Lung (tissue), 12 donors: ENCODE results near the gene PNO1. TPM values are rescaled to one million over a fixed set of nuclear protein-coding genes. Genes with fewer than 3 reads are reported as not detected.

Experiments used
- ATAC-seq: fragments of 200-7000 bp; cut with Tn5 transposase; one replicate; pipeline ENCODE4 v1.9.1; 2020; ENCODE audit warnings: moderate number of reproducible peaks; ENCODE audit not compliant: insufficient read depth, low FRiP score
- DNase-seq, 3 donors: peaks; one replicate each; pipeline ENCODE4 v3.0.0-alpha.2; 2013 to 2017
- H3K27ac ChIP-seq, 2 donors: one replicate each; pipeline ENCODE4 v1.5.1; 2013; ENCODE audit warnings: mild to moderate bottlenecking in 2 of 2, moderate library complexity in 2 of 2, control low read depth in 1 of 2, inconsistent platforms in 1 of 2, low read depth in 1 of 2, low read length in 1 of 2
- H3K27me3 ChIP-seq, 3 donors: one replicate each; pipeline ENCODE4 v1.5.1; 2013; ENCODE audit warnings: low read length in 2 of 3; ENCODE audit not compliant: control insufficient read depth in 3 of 3, insufficient read depth in 3 of 3
- H3K36me3 ChIP-seq, 4 donors: one replicate each; pipeline ENCODE4 v1.5.1; 2013; ENCODE audit warnings: low read length in 4 of 4, mild to moderate bottlenecking in 1 of 4, moderate library complexity in 1 of 4; ENCODE audit not compliant: control insufficient read depth in 4 of 4, insufficient read depth in 4 of 4
- H3K4me1 ChIP-seq, 5 donors: one replicate each; pipeline ENCODE4 v1.5.1; 2013; ENCODE audit warnings: low read length in 5 of 5, mild to moderate bottlenecking in 2 of 5, moderate library complexity in 1 of 5; ENCODE audit not compliant: control insufficient read depth in 5 of 5, insufficient read depth in 5 of 5
- H3K4me3 ChIP-seq: one replicate; pipeline ENCODE4 v1.5.1; 2013; ENCODE audit warnings: mild to moderate bottlenecking, control low read depth, moderate library complexity
- H3K9ac ChIP-seq, 2 donors: one replicate each; pipeline ENCODE4 v1.5.1; 2013; ENCODE audit warnings: low read length in 2 of 2, control low read depth in 1 of 2; ENCODE audit not compliant: insufficient read depth in 1 of 2
- H3K9me3 ChIP-seq, 4 donors: one replicate each; pipeline ENCODE4 v1.5.1; 2013; ENCODE audit warnings: low read length in 3 of 4, mild to moderate bottlenecking in 1 of 4, moderate library complexity in 1 of 4; ENCODE audit not compliant: control insufficient read depth in 4 of 4, insufficient read depth in 3 of 4
- CTCF ChIP-seq: IDR thresholded peaks from 2 replicates; pipeline ENCODE4 v1.5.1; 2012; ENCODE audit warnings: mild to moderate bottlenecking; ENCODE audit errors: control extremely low read depth, extremely low read depth
- WGBS, 2 donors: extraction: QIAGEN DNeasy Blood & Tissue Kit; methylation state at CpG; one replicate each; pipeline ENCODE4 v1.1.7; 2013; 5-methylcytosine and 5-hydroxymethylcytosine counted together
- polyA plus RNA-seq, 2 donors: library from polyadenylated mRNA; stranded (reverse); fragments of 200-250 nt; gene quantifications; one replicate each; pipeline ENCODE4 v1.2.1, GENCODE V29; 2013
- total RNA-seq, 2 donors: library from RNA; depleted of rRNA in 1 of 2; stranded (reverse); fragments of >200 nt in 1 of 2; gene quantifications; one replicate each; pipeline ENCODE4 v1.2.1, GENCODE V29; 2014 to 2021
- donor health status: control.
- donor health status: control.
- donor health status: Bipolar disorder and iron deficiency.
- donor health status: healthy.
- donor health status: DM: yes; HTN: yes; CAD: no.

PNO1 gene
- total and polyA plus RNA-seq, 4 donors, result 7.8 to 19.4 (median 10.8) TPM

GRCh38 chr2:68185541-68186164 is 28.0 kb downstream of the PNO1 start:
- H3K27ac ChIP-seq, result no peak overlapping the region
- no peak overlapping the region for H3K9ac ChIP-seq
- H3K4me1 ChIP-seq, result no peaks in the 10 kb centered on the region
- DNase-seq (peak in 2 of 3 donors; percentile 27 to 39), ATAC-seq (no peak)
- 45 to 56% methylated on average over 5 of the region's 5 CpGs for whole genome bisulfite sequencing, 2 donors
- H3K27me3 ChIP-seq, result no peaks in the 10 kb centered on the region
- H3K9me3 ChIP-seq, result no peaks in the 10 kb centered on the region
- H3K4me3 ChIP-seq, result no peak overlapping the region
- H3K36me3 ChIP-seq, result peaks cover 2 to 16% (median 3%) of the 10 kb centered on the region in 4 donors
- no peak for TF ChIP-seq CTCF

- no peak overlapping the region for H3K4me3 ChIP-seq
- ATAC-seq, result no peak
- H3K27me3 ChIP-seq, result no peaks in the 10 kb centered on the region
- H3K36me3 ChIP-seq, result peaks cover 2 to 16% (median 3%) of the 10 kb centered on the region in 4 donors
- no peak overlapping the region for H3K9ac ChIP-seq
- no peak overlapping the region for H3K27ac ChIP-seq
- WGBS, 2 donors, result 16 to 33% methylated on average over 1 of the region's 1 CpG
- H3K9me3 ChIP-seq, result no peaks in the 10 kb centered on the region
- TF ChIP-seq CTCF, result no peak
- no peak for DNase-seq
- peaks cover 0 to 4% (median 0%) of the 10 kb centered on the region in 5 donors for H3K4me1 ChIP-seq
Observed at GRCh38 chr2:68187329-68187728, 29.6 kb downstream of the PNO1 start.

DNA sequence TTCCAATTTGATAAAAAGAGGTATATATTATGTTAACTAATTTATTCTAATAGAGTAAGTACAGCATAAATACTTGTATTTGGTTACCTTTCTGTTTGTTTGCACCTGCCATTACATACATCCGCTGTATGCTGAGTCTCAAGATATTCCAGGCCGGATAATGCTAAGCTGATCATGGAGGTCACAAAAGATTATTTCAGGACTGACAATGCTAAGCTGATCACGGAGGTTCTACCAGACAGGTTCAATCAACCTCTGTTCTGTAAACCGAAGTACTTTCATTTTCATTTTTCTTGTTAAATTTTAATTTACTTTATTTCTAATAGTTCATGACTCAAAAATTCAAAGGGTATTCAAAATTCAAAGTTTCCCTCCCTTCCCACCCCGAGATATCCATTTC is 31.1 kb downstream of the PNO1 start:
- no peak overlapping the region for H3K27ac ChIP-seq
- no peaks in the 10 kb centered on the region for H3K27me3 ChIP-seq
- H3K4me3 ChIP-seq, result no peak overlapping the region
- WGBS, 2 donors, result 71 to 72% methylated on average over 5 of the region's 5 CpGs
- H3K4me1 ChIP-seq, result peaks cover 0 to 7% (median 0%) of the 10 kb centered on the region in 5 donors
- H3K9me3 ChIP-seq, result no peaks in the 10 kb centered on the region
- H3K9ac ChIP-seq, result no peak overlapping the region
- DNase-seq (no peak), ATAC-seq (no peak)
- TF ChIP-seq CTCF, result no peak
- peaks cover 0 to 13% (median 3%) of the 10 kb centered on the region in 4 donors for H3K36me3 ChIP-seq
